Raji (cell line): Measurements from ENCODE around the gene CCS.
A peak's percentile ranks its signal among the peaks of the same experiment; 100 is the strongest.

Experiments used
- POLR2A ChIP-seq: IDR thresholded peaks from 2 replicates; pipeline ENCODE4 v1.6.1; 2011; ENCODE audit warnings: low read depth, low read length, control low read depth; ENCODE audit not compliant: insufficient read depth

Gene CCS

DNA sequence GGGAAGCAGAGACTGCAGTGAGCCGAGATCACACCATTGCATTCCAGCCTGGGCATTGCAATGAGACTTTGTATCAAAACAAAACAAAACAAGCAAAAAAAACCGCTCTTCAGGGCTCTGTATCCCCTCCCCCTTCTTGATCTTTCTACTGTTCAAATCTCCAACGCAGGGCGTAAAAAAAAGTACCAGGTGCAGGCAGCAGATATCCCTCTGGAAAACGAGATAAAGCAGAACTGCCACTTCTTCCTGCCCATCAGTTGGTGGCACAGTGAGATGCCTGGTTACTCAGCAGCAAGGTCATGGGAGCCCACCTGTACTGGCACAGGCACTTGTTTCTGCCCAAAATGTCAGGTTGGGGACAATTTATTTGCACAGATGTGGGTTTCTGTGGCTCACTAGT lies 11.2 kb downstream of the CCS start:
- no peak for TF ChIP-seq POLR2A

DNA sequence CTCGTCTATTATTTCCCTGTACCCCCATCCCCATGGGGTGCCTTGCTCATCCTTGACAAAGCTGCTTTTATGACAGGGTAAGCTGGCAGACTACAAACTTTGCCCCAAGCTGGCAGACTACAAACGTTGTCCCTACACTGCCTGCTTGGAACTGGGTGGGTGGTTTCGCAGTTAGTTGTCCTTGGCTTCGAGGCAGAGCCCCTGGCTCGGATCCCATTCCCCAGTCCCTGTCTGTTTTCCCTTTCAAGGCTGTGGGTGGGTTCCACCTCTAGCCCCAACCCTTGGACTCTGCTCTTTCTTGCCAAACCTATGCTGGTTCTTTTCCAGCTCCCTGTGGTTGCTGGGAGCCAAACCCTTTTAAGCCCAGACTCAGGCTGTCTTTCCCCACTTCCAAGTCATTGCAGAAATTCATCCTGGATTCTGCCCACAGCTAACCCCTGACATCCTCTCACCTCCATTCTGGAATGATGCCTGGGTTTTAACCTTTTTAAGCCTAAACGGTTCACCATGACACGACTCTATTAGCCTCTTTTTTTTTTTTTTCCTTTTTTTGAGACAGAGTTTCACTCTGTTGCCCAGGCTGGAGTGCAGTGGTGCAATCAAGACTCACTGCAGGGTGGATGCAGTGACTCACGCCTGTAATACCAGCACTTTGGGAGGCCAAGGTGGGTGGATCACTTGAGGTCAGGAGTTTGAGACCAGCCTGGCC lies 14.3 kb downstream of the CCS start:
- TF ChIP-seq POLR2A = no peak

GRCh38 chr11:66609721-66610617 lies 17.0 kb downstream of the CCS start:
- no peak for TF ChIP-seq POLR2A

DNA sequence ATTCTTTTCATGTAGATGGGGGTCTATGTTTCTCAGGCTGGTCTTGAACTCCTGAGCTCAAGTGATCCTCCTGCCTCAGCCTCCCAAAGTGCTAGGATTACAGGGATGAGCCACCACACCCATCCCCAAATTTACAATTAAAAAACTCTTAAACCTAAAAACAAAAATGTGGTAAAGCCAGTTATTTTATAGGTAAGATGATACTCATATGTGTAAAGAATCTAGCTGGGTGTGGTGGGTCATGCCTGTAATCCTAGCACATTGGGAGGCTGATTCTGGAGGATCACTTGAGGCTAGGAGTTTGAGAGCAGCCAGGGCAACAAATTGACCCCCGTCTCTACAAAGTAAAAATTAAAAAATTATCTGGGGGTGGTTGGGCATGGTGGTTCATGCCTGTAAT lies 19.5 kb downstream of the CCS start:
- TF ChIP-seq POLR2A = no peak

GRCh38 chr11:66614073-66614472 lies 21.1 kb downstream of the CCS start:
- no peak for TF ChIP-seq POLR2A

- peak; percentile 99 for TF ChIP-seq POLR2A
Observed at GRCh38 chr11:66616379-66617154, 23.6 kb downstream of the CCS start, which contains the start of gene RBM14. Gene RBM14 (plus strand): TSS chr11:66616630. CDS start chr11:66616721, 91 bp downstream.

DNA sequence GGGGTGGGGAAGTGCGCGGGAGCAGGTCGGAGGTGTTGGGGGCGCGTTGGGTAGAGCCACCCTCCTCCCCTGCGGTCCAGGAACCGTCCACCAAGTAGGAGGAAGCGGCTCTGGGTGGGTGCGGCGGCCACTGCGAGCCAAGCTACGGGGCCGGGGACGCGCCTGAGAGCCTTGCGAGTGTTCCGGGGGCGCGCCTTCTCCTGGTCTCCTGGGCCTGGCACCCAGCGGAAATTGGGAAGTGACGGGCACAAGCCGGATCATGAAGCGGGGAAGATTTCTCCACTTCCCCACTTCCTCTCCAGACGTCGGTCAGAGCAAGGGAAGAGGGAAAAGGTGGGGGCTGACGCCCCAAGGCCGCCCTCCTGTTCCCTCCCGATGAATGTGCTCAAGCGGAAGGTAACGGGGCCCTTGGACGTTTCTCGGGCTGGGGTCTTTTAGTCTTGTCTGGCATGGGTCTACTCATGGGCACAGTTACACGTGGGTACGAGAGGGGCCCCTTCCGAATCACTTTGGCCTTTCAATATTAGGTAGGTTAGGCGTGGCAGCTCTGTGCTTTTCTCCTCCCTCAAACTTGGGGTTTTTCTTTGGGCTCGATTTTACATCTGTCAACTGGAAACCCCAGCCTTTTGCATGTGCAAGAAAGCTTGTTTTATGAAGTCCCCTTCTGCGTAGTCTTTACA lies 24.3 kb downstream of the CCS start:
- TF ChIP-seq POLR2A = no peak

GRCh38 chr11:66619080-66619554 lies 26.1 kb downstream of the CCS start:
- no peak for TF ChIP-seq POLR2A

GRCh38 chr11:66624450-66624849 lies 31.5 kb downstream of the CCS start:
- no peak for TF ChIP-seq POLR2A

GRCh38 chr11:66625041-66625751 lies 32.2 kb downstream of the CCS start:
- no peak for TF ChIP-seq POLR2A

DNA sequence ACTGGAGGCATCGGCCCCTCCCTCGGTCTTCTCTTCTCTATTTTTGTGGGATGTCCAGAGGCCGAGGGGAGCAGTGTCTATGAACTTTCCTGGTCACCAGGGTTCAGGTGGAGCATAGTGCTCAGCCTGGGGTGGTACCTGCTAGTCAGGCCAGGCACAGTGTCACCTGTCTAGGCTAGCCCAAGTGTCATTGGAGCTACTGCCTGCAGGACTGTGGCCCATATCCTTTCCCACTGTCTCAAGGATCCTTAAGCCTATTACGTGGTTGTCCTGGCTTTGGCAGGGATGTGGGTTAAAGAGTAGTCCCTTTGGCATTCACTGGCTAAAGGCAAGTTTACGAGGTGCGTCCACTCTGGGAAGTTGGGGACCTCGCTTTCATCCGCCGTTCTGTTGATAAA lies 32.8 kb downstream of the CCS start:
- TF ChIP-seq POLR2A = no peak

DNA sequence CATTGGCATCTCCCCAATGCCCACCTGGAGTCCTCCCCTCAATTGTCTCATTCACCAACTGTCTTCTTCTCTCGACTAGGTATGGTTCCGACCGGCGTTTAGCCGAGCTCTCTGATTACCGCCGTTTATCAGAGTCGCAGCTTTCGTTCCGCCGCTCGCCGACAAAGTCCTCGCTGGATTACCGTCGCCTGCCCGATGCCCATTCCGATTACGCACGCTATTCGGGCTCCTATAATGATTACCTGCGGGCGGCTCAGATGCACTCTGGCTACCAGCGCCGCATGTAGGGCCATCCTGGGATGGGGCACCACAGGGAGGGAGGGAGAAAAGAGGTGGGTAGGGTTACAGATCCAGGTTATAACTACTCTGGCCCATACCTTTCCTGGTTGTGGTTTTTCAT lies 33.4 kb downstream of the CCS start:
- TF ChIP-seq POLR2A = no peak

DNA sequence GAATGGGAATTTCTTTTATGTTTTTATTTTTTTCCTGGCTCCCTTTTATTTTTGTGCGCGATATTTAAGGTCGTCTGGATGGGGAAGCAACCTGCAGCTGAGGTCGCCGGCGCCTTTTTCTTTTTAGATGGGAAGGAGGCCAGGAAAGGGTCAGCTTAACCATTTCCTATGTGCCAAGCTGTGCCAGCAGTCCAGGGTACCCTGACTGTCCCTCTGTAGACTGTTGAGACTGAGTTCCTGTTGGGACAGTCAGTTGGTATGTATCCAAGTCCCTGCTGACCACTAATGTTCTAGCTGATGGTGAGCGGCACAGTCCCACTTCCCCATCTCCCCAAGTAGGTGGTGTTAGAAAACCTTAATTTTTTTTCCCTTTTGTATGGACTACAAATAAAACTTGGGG lies 33.9 kb downstream of the CCS start:
- no peak for TF ChIP-seq POLR2A

GRCh38 chr11:66628061-66628603 lies 35.1 kb downstream of the CCS start:
- no peak for TF ChIP-seq POLR2A
